Hematopoietic multipotent progenitor cell treated with erythropoietin and hydrocortisone succinate and interleukin-3 and kit ligand, for 17 days (in vitro differentiated cells): Measurements from ENCODE around the gene TOR2A.

ENCODE experiments used
- DNase-seq: peaks from one replicate; pipeline ENCODE4 v3.0.0-alpha.2; 2015; ENCODE audit warnings: low spot score

The TOR2A gene

DNA sequence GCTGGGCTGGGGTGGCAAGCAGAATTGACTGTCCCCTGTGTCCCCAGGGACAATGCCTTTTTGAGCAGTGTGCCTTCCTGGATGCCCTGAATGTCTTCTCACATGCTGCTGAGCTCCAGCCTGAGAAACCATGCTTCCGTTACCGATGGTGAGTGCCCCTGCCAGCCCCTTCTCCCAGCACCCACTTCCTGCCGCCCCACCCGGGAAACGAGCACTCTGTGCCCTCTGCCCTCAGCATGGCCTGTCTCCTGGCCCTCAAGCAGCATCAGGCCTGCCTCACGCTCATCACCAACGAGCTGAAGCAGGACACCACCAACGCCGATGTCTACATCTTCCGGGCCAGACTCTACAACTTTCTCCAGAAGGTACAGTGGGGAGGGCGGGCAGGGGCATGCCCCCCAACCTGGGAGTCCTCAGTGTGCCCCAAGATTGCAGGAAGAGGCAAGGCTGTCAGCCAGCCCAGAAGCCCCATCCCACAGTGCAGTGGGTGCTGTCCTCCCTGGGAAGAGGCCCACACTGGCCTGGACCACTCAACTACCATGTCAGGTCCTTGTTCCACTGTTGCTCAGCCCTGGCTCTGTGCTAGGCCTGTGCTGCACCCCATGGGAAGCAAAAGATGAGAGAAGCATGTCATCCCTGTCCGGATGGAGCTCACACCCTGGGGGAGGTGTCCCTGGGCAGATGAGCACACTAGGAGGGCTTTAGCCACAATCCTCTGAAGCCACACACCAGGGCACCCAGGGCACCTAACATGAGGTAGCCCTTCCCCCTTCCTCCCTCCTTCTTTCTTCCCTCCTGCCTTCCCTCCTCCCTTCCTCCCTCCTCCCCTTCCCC lies 14.8 kb downstream of the TOR2A start:
- DNase-seq = no peak

DNA sequence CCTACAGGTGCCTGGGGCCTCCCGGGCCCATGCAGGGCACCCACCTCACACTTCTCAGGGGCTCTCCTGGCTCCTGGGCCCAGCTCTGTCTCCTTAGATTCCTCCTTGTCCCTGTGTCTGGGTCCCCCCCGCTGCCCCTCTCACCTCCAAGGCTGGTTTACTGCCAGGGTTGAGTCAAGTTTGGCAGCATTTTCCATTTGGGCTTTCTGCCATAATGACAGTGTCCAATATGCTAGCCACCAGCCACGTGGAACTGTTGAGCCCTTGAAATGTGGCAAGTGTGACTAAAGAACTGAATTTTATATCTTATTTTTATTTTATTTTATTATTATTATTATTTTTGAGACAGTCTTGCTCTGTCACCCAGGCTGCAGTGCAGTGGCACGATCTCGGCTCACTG lies 17.3 kb downstream of the TOR2A start:
- no peak for DNase-seq

DNA sequence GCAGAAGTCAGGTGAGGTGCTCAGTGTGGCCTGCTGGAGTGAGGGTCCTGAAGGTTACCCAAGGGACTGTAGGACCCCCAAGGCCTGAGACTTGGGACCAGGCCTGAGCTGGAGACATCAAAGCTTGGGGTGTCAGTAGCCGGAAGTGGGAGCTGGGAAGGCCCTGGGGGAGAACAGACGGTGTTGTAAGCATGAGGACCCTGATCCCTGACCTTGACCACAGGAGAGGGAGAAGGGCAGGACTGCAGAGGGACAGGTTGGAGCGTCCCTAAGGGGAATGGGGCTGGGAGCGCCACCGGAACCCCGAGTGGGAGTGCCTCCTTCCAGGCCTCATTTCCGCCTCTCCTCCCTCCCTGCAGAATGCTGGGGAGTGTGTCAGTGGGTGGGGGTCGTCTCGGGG lies 18.7 kb downstream of the TOR2A start:
- DNase-seq = no peak

DNA sequence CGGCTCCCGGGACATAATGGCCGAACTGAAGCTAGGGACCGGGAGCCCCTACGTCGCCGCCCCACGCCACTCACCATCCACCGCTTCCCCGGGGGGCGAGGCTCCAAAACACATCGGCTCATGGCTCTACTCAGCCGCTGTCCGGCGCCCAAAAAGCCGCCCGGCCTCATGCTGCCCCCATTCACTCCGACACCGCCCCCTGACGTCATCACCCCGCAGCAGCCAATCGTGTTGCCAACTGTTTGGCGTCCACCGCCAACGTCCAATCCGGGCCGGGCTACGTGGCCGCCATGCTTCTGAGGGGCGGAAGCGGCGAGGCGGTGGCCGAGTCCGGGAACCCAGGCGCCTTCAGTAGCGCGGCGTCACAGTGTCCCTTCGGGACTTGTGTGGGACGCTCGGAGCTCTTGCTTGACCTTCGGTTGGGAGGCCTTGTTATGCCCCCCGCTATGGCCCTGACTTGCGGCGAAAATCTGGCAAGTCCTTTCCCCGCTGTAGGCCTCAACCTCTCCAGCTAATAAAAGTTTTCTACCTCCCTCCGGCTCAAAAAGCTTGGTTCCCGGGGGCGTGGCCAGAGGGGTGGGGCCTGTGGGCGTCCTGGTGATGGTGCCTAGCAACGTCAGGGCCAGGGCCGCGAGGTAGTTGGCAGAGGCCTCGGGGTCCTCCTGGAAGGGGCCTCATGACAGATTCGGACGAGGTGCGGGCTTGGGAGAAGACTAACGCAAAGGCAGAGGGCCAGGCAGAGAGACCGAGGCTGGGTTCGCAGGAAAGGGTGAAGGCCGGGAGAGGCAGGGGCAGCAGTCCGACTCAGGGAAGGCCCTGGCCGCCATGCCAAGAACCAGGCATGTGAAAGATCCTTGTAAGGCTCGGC lies 19.4 kb downstream of the TOR2A start, which contains the start of the genes PTRH1 and TTC16:
Gene PTRH1, minus strand, starts transcription at position 194 of the 868 bp plus-strand sequence. Its CDS starts 24 bp downstream, at position 170.
Gene TTC16, plus strand, starts transcription at position 610 of the 868 bp plus-strand sequence. Its CDS starts 67 bp downstream, at position 677.
- DNase-seq = peak; percentile 97

DNA sequence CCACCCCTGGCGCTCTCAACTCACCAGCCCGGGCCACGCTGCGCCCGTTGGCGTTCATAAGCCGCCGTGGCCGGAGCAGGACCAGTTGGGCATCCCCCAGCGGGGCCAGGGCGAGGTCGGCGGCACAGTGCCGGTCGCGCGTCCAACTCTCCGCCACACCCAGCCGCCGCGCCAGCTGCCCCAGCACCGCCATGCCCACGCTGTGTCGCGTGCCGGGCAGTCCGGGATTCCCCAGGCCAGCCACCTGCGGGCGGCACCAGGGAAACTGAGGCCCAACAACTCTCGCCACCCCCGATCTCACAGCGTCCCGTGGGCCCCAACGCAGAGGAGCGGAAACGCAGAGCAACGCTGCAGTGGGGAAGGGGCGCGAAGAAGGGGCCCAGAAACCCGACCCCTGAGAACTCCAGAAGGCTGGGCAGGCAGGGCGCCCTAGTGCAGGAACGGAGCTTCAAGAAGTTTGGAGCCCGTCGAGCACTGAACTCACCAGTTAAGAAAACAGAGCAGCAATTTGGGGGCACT lies 20.1 kb downstream of the TOR2A start:
- no peak for DNase-seq

DNA sequence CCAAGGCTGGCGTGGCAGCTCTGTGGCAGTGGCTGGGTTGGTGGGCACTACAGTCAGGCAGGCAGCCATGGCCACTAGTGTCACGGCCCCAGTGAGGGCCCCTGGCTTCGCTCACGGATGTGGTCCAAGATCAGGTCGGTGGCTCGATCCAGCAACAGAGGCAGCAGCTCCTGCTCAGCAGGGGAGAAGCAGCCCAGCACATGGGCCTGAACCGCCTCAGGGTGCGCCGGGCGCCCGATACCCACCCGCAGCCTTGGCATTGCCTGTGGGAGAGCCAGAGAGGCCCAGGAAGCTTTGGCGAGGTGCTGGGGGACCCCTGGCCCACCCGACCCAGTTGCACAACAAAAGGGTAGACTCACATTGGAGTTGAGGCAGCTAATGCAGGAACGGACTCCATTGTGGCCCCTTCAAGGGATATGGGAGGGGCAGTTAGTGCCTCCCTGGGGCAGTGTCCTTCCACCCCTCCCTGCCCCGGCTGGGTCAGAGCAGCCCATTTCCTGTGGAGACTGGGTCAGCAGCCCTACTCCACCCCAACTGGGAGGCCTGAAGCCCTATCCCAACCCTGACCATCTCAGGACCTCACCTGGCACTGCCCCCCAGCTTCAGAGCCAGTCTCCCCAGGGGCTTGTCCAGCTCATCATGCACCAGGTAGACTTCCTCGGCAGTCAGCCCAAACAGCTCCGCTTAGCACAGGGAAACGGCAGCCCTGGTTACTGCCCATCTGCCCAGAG lies 20.9 kb downstream of the TOR2A start:
- DNase-seq = no peak

DNA sequence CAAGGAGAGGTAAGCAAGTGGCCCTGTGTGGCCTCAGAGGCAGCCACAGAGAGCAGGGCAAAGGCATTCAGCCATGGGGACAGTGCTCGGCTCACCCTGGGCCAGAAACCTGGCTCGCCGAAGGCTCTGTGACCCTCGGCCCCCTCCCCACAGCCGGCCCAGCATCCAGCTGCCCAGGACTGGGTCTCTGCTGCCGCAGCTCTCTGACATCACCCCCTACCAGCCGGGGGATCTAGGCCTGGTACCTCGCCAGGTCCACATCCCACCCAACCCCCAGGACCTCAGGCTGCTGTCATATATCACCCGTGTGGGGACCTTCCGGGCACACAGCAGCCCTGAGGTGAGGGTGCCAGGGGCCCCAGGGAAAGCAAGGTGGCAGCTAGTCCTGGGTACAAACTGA lies 22.2 kb downstream of the TOR2A start:
- DNase-seq = no peak

DNA sequence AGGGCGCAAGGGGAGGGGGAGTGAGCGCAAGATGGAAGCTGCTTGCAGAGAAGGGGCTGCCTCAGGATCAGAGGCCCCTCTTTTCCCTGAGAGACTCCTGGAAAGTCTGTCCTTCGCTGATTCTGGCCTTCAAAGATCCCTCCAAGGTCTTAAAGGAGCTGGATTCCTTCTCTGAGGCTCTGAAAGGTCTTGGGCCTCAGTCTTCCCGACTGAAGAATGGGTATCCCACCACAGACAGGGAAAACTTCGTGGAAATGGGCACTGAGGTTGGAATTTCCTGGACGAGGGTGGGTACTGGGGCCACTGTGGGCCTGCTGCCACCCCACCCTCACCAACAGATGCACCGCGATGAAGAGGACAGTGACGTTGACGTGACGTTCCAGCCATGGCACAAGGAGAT lies 22.7 kb downstream of the TOR2A start:
- DNase-seq = no peak

DNA sequence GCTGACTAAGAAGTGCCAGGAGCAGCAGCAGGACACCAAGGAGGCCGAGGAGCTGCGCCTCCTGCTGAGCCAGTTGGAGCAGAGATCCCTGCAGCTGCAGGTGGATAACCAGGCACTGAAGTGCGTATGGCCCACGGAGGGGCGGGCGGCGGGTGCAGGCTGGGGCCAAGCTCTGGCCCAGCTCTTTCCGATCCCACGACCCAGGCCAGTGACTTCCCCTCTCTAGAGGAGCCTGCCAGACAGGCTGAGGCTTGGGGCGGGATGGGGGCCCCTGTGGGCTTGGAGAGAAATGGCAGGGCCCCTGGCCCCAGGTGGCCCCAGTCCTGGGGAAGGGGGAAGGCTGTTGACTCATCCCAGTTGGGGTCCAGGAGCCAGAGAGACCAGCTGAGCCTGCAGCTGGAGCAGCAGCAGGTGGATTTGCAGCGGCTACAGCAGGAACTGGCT lies 23.2 kb downstream of the TOR2A start:
- DNase-seq = no peak

DNA sequence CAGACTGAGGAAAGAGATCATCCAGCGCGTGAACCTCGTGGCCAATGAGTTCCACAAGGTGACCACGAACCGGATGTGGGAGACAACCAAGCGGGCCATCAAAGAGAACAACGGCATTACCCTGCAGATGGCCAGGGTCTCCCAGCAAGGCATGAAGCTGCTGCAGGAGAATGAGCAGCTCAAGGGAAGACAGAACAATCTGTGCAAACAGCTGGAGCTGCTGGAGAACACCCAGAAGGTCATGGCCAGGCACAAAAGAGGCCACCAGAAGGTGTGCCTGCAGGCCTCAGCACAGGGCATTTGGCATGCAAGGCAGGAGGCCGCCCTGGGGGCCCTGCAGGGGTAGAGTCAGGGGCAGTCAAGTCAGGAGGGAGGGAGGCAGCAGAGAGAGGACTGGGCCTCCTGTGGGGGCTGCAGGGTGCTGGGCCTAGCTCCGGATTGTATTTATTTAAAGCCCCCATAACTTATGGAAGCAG lies 23.8 kb downstream of the TOR2A start:
- DNase-seq = no peak

DNA sequence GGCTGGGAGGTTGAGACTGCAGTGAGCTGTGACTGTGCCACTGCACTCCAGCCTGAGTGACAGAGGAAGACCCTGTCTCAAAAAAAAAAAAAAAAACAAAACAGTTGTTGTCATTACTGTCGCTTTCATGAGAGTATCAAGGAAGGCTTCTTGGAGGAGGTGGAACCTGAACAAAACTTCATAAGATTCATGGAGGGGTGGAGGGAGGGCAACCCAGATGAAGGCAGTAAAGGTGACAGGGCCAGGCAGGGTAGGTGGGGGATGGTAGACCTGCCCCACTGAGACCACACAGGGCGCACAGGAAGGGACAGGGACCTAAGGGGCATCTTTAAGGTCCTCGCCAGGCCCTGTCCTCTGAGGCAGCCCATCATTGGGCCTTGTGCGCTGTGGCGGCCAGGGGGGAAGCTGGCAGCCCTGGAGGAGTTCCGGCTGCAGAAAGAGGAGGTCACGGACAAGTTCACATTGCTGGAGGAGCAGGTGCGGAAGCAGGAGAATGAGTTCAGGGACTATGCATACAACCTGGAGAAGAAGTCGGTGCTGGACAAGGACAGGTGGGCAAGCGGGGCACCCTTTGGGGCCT lies 24.8 kb downstream of the TOR2A start:
- DNase-seq = no peak

DNA sequence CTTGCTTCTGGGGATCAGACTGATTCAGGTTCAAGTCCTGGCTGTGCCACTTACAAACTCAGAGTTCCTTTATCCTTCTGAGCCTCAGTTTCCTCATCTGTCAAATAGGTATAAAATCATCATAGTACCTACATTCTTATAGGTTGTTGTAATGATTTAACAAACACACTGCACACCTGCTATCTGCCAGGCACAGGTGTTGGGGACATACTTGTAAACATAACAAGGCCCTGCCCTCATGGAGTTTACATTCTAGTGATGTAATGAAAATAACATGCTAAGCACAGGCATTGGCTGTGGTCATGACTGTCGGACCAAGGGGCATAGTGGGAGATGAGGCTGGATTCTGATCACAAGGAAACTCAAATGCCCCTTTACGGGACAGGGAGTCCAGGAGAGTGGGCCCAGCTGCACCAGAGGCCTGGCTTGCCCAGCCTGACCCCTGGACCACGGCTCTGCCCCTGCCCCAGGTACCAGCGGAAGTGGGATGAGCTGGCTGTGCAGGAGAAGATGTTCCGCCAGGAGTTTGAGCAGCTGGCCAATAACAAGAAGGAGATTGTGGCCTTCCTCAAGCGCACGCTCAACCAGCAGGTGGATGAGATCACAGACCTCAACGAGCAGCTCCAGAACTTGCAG lies 26.0 kb downstream of the TOR2A start:
- DNase-seq = no peak

DNA sequence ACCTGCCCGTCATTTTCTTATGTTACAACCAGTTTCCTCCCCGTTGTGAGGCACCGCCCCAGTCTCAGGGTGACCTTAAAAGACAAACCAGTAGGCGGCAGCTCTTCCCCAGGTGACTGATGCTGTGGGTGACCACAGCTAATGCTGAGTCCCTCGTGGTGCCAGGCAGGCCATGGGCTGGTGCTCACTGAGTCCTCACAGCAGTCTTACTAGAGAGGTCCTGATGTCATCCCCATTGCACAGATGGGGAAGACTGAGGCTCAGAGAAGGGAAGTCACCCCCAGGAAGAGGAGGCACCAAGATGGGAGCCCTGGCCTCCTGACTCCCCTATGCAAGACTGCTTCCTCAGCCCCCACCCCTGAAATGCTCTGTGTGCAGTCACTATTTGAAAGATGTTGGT lies 27.3 kb downstream of the TOR2A start:
- no peak for DNase-seq

DNA sequence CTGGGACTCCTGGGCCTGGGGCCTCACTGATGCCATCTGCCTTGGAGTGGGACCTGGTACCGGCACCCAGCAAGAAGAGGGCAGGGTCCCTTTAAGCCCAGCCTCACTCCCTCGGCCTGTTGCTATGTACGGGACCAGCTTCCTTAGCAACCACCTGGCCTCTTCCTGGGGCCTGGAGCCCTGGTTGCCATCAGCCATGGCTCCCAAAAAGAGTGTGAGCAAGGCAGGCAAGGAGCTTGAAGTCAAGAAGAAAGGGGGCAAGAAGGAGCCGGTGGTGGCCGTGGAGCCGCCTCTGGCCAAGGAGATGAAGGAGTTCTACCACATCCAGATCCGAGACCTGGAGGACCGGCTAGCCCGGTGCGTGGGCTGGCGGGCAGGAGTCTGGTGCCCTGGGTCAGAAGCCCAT lies 28.3 kb downstream of the TOR2A start, which contains the start of gene CFAP157:
Gene CFAP157, plus strand, starts transcription at position 153 of the 406 bp plus-strand sequence. Its CDS starts 44 bp downstream, at position 197.
- no peak for DNase-seq

DNA sequence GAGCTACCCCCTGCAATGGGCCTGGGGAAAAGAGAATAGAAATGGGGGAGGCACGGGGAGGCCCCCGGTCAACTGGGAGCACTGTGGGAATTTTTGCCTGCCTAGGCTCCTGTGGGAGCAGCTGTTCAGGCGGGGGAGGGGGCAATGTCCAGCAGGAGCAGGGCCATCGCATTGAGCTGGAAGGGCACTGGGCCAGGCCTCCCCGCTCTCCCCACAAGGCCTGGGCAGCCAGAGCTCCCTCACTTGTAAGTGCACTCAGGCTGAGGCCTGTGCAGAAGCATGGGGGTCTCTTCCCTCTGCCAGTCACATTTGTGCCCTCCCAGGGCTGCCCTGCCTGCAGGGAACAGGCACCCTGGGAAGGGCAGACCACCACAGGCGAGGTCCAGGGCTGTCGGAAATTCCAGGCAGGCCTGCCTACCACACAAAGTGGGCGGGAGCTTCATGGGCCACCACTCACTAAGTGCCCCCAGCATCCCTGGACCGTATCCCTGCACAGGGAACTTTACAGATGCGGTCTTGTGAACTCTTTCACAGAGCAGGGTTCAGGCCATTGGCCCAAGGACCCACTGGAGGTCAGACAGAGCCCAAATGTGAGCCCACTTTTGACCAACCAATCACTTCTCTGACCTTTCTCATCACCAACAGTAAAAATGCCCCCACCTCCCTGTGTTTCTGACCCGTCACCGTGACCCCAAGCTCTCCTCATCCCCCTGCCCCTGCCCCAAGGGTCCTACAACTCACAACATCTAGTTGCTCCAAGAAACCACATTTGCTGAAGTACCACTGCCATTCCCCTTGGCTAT lies 29.3 kb downstream of the TOR2A start:
- DNase-seq = no peak

DNA sequence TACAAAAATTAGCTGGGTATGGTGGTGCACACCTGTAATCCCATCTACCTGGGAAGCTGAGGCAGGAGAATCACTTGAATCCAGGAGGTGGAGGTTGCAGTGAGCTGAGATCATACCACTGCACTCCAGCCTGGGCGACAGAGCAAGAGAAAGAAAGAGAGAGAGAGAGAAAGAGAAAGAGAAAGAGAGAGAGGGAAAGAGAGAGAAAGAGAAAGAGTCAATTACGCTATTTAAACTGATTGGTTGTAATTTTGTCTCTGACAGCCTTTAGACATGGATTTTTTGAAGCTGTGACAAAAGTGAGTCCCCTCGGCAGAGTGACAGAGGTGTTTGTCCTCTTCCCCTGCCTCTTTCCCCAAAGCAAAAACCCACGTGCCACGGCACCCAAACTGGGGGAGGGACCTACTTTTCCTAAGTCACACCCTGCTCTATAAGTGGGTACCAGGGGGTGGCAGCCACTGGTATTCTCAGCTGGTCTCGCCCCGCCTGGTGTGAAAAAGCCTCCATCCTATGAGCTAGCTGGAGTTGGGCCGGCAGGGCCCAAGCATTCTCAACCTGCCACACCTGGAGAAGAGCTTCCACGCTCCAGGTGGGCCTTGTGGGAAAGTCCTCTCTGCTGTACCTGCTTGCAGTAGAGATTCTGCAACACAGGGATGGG lies 31.7 kb downstream of the TOR2A start:
- DNase-seq = no peak

DNA sequence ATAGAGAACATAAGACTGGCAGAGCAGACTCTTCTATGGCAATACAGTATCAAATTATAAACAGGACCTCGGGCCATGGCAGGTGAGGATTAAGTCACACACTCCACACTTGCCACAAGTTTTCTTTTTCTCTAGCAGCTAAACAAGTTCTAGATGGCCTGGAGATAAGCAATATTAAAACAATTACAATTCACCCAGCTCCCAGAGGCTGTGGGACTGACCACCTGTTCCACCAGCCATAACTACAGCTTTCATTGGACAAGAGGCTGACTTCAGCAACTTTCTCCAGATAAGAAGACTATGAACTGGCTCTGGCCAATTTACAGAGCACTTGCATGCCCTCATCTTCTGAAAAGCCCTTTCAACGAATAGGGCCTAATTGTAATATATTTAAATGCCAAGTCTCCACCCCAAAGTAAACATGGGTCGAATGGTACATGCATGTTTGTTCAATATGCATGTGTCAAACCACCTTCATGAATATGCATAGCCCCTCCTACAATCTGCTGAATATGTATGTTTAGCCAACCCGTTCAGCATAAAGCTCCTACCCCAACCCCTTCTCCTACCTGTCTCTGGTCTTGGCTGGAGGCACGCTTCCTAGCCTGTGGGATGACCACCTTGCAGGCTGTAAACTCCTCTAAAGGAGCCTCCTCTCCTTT lies 34.4 kb downstream of the TOR2A start:
- DNase-seq = no peak

DNA sequence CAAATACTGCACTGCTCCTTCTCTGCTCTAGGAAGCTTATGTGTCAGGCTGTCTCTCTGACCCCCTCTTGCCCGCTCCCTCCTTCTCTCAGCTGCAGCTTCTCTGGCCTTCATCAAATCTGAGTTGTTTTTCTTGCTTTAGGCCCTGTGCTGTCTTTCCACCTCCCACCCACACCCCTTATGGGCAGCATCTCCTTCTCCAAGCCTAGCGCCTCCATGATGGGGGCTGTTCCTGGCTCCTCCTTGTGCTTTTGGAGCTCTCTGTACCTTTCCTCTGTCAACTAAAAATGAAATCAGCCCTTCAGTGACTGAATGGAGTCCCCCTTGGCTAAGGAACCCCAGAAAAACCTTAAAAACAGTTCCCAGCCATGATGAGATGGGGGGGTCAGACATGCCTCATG lies 35.0 kb downstream of the TOR2A start:
- no peak for DNase-seq
